GM23338 (cell line): ENCODE measurements around the gene HJURP. TPM values are rescaled to one million over a fixed set of nuclear protein-coding genes. Genes with fewer than 3 reads are reported as not detected.

Source experiments
- ATAC-seq: fragments of 200-7000 bp; cut with Tn5 transposase; 3 replicates; pipeline ENCODE4 v1.9.1; 2020
- DNase-seq: peaks from one replicate; pipeline ENCODE4 v3.0.0-alpha.2; 2015; ENCODE audit warnings: low spot score
- H2AFZ ChIP-seq: fragments of 200-600 bp; sonication (generic); 2 replicates; pipeline ENCODE4 v1.8.0; 2016; ENCODE audit warnings: antibody characterized with exemption, mild to moderate bottlenecking, moderate library complexity
- H3F3A ChIP-seq: fragments of 200-600 bp; sonication (generic); replicated peaks from 2 replicates; pipeline ENCODE4 v1.8.0; 2017; ENCODE audit warnings: antibody characterized with exemption, mixed run types, low read depth
- H3K27ac ChIP-seq: fragments of 200-600 bp; sonication (generic); 2 replicates; pipeline ENCODE4 v1.6.1; 2016; ENCODE audit warnings: low read depth
- H3K27me3 ChIP-seq: fragments of 200-600 bp; sonication (generic); 2 replicates; pipeline ENCODE4 v1.8.0; 2016; ENCODE audit warnings: mild to moderate bottlenecking, mixed run types, moderate library complexity; ENCODE audit not compliant: insufficient read depth
- H3K36me3 ChIP-seq: fragments of 200-600 bp; sonication (generic); 2 replicates; pipeline ENCODE4 v1.8.0; 2016; ENCODE audit warnings: mild to moderate bottlenecking; ENCODE audit not compliant: insufficient read depth
- H3K4me1 ChIP-seq: fragments of 200-600 bp; sonication (generic); 2 replicates; pipeline ENCODE4 v1.8.0; 2016; ENCODE audit warnings: mild to moderate bottlenecking, moderate library complexity; ENCODE audit not compliant: insufficient read depth
- H3K4me2 ChIP-seq: fragments of 200-600 bp; sonication (generic); 2 replicates; pipeline ENCODE4 v1.7.1; 2017; ENCODE audit warnings: mixed run types
- H3K4me3 ChIP-seq: fragments of 200-600 bp; sonication (generic); 2 replicates; pipeline ENCODE4 v1.6.1; 2016; ENCODE audit warnings: mixed run types
- H3K79me2 ChIP-seq: fragments of 200-600 bp; sonication (generic); replicated peaks from 2 replicates; pipeline ENCODE4 v1.8.0; 2017; ENCODE audit warnings: mild to moderate bottlenecking; ENCODE audit not compliant: insufficient read depth
- H3K9me2 ChIP-seq: fragments of 200-600 bp; sonication (generic); 2 replicates; pipeline ENCODE4 v1.8.0; 2017; ENCODE audit not compliant: insufficient read depth
- H4K20me1 ChIP-seq: fragments of 200-600 bp; sonication (generic); replicated peaks from 2 replicates; pipeline ENCODE4 v1.8.0; 2017; ENCODE audit warnings: mild to moderate bottlenecking; ENCODE audit not compliant: insufficient read depth
- H3K27ac Mint-ChIP-seq: 2 replicates; pipeline ENCODE4 v1.8.0; 2020; ENCODE audit warnings: inconsistent platforms, mild to moderate bottlenecking, moderate library complexity, mixed read lengths
- H3K27me3 Mint-ChIP-seq: 3 replicates; pipeline ENCODE4 v1.8.0; 2022; ENCODE audit warnings: low read depth, mild to moderate bottlenecking, moderate library complexity, mixed read lengths, inconsistent platforms; ENCODE audit not compliant: insufficient read depth, poor library complexity
- H3K36me3 Mint-ChIP-seq: 3 replicates; pipeline ENCODE4 v1.8.0; 2021; ENCODE audit warnings: low read depth, mild to moderate bottlenecking, inconsistent platforms, moderate library complexity, mixed read lengths
- H3K4me1 Mint-ChIP-seq: 3 replicates; pipeline ENCODE4 v1.8.0; 2020; ENCODE audit warnings: mild to moderate bottlenecking, inconsistent platforms, mixed read lengths
- H3K4me3 Mint-ChIP-seq: 3 replicates; pipeline ENCODE4 v1.8.0; 2021; ENCODE audit warnings: moderate library complexity, mild to moderate bottlenecking, inconsistent platforms, mixed read lengths
- H3K9me3 Mint-ChIP-seq: 3 replicates; pipeline ENCODE4 v1.8.0; 2020; ENCODE audit warnings: moderate library complexity, mild to moderate bottlenecking, inconsistent platforms, mixed read lengths
- CREB1 ChIP-seq: fragments of 250-450 bp; sonication (Bioruptor Pico); IDR thresholded peaks from 2 replicates; pipeline ENCODE4 v1.5.0; 2020; ENCODE audit warnings: low read depth, mild to moderate bottlenecking, moderate library complexity
- CTCF ChIP-seq, 2 experiments: fragments of 200-600 bp in 1 of 2; sonication (generic) in 1 of 2; conservative IDR thresholded peaks; 2 replicates each; pipeline versions ENCODE4 v1.5.1 to v1.6.1; 2016 to 2017; ENCODE audit warnings: antibody characterized with exemption in 2 of 2, low read depth in 2 of 2, mild to moderate bottlenecking in 2 of 2, moderate library complexity in 1 of 2
- EZH2 ChIP-seq: fragments of 200-600 bp; sonication (generic); IDR thresholded peaks from one replicate; pipeline ENCODE4 v1.8.0; 2017; ENCODE audit warnings: antibody characterized with exemption, mild to moderate bottlenecking, low read depth; ENCODE audit not compliant: unreplicated experiment
- EZH2phosphoT487 ChIP-seq: fragments of 200-600 bp; sonication (generic); IDR thresholded peaks from one replicate; pipeline ENCODE4 v1.8.1; 2018; ENCODE audit warnings: antibody characterized with exemption; ENCODE audit not compliant: unreplicated experiment
- JUNB ChIP-seq: IDR thresholded peaks from one replicate; pipeline ENCODE4 v1.6.1; 2016; ENCODE audit warnings: antibody characterized with exemption; ENCODE audit not compliant: unreplicated experiment
- NANOG ChIP-seq: IDR thresholded peaks from 2 replicates; pipeline ENCODE4 v1.6.1; 2016; ENCODE audit warnings: antibody characterized with exemption, borderline replicate concordance
- POLR2AphosphoS5 ChIP-seq: IDR thresholded peaks from 2 replicates; pipeline ENCODE4 v1.6.1; 2016; ENCODE audit warnings: antibody characterized with exemption, low read depth
- ZNF114 ChIP-seq: fragments of 250-450 bp; sonication (Bioruptor Pico); IDR thresholded peaks from 2 replicates; pipeline ENCODE4 v1.5.0; 2020; ENCODE audit warnings: mild to moderate bottlenecking, moderate library complexity
- ZNF331 ChIP-seq: fragments of 250-450 bp; sonication (Bioruptor Pico); IDR thresholded peaks from 2 replicates; pipeline ENCODE4 v1.5.0; 2020; ENCODE audit warnings: low read depth, mild to moderate bottlenecking, moderate library complexity
- polyA plus RNA-seq: library from polyadenylated mRNA; unstranded; fragments of >200 nt; fragmentation: Nextera tagmentation; extraction: Ambion mirVana; gene quantifications from 2 replicates; pipeline ENCODE4 v1.2.1, GENCODE V29; 2016
- total RNA-seq: library from RNA; depleted of rRNA; stranded (reverse); fragments of >200 nt; shearing (Covaris generic); gene quantifications from 2 replicates; pipeline ENCODE4 v1.2.3, GENCODE V29; 2014
- TF ChIP-seq, protein P1 (sequence below): IDR thresholded peaks from one replicate; pipeline ENCODE4 v1.6.1; 2018; ENCODE audit warnings: antibody characterized with exemption; ENCODE audit not compliant: unreplicated experiment
- TF ChIP-seq, protein P2 (sequence below): fragments of 250-450 bp; sonication (Bioruptor Pico); IDR thresholded peaks from 2 replicates; pipeline ENCODE4 v1.5.0; 2020; ENCODE audit warnings: mild to moderate bottlenecking, moderate library complexity
- TF ChIP-seq, protein P3 (sequence below): IDR thresholded peaks from 2 replicates; pipeline ENCODE4 v1.6.1; 2016; ENCODE audit warnings: antibody characterized with exemption

HJURP gene
- total and polyA plus RNA-seq, 2 experiments from 2014 or later, result 42.9 to 49.2 TPM

DNA sequence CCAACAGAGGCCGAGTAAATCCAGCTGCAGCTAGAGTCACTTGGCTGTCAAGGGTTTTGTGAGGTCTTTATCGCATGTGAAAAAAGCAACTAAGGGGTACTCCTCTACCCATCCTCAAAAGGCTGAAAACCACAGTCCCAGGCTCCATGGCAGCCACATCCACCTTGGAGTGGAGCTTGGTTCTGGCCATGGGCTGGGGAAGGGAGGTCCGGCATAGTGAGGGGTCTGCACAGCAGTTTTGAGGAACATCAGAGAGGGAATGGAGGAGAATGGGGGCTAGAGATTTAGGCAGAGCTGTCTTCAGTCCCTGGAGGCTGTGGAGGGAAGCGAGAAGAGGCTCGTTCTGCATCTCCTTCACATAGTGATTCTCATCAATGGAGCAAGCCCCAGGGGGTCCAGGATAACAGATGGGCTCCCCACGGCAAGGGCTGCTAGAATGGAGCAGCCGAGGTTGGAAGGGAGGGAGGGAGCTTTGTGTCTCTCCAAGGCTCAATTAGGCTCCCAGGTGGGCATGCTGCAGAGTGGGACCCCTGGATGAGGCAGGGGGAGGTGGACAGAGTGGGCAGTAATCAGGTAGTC lies 55.2 kb downstream of the HJURP start:
- H2AFZ ChIP-seq, result no peak overlapping the region
- no peaks in the 10 kb centered on the region for H3F3A ChIP-seq
- no peaks in the 10 kb centered on the region for H3K4me1 Mint-ChIP-seq
- TF ChIP-seq CTCF (conservative IDR thresholded peaks at IDR 0.05; ENCODE audit: low read depth in 2 of 2) (no peak), EZH2phosphoT487 (no peak), EZH2 (no peak), ZNF114 (CRISPR knock-in tag) (no peak), NANOG (no peak), JUNB (no peak), POLR2AphosphoS5 (no peak), ZNF331 (no peak), CREB1 (CRISPR knock-in tag) (no peak)
- TF ChIP-seq, protein P1, sequence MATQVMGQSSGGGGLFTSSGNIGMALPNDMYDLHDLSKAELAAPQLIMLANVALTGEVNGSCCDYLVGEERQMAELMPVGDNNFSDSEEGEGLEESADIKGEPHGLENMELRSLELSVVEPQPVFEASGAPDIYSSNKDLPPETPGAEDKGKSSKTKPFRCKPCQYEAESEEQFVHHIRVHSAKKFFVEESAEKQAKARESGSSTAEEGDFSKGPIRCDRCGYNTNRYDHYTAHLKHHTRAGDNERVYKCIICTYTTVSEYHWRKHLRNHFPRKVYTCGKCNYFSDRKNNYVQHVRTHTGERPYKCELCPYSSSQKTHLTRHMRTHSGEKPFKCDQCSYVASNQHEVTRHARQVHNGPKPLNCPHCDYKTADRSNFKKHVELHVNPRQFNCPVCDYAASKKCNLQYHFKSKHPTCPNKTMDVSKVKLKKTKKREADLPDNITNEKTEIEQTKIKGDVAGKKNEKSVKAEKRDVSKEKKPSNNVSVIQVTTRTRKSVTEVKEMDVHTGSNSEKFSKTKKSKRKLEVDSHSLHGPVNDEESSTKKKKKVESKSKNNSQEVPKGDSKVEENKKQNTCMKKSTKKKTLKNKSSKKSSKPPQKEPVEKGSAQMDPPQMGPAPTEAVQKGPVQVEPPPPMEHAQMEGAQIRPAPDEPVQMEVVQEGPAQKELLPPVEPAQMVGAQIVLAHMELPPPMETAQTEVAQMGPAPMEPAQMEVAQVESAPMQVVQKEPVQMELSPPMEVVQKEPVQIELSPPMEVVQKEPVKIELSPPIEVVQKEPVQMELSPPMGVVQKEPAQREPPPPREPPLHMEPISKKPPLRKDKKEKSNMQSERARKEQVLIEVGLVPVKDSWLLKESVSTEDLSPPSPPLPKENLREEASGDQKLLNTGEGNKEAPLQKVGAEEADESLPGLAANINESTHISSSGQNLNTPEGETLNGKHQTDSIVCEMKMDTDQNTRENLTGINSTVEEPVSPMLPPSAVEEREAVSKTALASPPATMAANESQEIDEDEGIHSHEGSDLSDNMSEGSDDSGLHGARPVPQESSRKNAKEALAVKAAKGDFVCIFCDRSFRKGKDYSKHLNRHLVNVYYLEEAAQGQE, result no peak
- TF ChIP-seq, protein P2, sequence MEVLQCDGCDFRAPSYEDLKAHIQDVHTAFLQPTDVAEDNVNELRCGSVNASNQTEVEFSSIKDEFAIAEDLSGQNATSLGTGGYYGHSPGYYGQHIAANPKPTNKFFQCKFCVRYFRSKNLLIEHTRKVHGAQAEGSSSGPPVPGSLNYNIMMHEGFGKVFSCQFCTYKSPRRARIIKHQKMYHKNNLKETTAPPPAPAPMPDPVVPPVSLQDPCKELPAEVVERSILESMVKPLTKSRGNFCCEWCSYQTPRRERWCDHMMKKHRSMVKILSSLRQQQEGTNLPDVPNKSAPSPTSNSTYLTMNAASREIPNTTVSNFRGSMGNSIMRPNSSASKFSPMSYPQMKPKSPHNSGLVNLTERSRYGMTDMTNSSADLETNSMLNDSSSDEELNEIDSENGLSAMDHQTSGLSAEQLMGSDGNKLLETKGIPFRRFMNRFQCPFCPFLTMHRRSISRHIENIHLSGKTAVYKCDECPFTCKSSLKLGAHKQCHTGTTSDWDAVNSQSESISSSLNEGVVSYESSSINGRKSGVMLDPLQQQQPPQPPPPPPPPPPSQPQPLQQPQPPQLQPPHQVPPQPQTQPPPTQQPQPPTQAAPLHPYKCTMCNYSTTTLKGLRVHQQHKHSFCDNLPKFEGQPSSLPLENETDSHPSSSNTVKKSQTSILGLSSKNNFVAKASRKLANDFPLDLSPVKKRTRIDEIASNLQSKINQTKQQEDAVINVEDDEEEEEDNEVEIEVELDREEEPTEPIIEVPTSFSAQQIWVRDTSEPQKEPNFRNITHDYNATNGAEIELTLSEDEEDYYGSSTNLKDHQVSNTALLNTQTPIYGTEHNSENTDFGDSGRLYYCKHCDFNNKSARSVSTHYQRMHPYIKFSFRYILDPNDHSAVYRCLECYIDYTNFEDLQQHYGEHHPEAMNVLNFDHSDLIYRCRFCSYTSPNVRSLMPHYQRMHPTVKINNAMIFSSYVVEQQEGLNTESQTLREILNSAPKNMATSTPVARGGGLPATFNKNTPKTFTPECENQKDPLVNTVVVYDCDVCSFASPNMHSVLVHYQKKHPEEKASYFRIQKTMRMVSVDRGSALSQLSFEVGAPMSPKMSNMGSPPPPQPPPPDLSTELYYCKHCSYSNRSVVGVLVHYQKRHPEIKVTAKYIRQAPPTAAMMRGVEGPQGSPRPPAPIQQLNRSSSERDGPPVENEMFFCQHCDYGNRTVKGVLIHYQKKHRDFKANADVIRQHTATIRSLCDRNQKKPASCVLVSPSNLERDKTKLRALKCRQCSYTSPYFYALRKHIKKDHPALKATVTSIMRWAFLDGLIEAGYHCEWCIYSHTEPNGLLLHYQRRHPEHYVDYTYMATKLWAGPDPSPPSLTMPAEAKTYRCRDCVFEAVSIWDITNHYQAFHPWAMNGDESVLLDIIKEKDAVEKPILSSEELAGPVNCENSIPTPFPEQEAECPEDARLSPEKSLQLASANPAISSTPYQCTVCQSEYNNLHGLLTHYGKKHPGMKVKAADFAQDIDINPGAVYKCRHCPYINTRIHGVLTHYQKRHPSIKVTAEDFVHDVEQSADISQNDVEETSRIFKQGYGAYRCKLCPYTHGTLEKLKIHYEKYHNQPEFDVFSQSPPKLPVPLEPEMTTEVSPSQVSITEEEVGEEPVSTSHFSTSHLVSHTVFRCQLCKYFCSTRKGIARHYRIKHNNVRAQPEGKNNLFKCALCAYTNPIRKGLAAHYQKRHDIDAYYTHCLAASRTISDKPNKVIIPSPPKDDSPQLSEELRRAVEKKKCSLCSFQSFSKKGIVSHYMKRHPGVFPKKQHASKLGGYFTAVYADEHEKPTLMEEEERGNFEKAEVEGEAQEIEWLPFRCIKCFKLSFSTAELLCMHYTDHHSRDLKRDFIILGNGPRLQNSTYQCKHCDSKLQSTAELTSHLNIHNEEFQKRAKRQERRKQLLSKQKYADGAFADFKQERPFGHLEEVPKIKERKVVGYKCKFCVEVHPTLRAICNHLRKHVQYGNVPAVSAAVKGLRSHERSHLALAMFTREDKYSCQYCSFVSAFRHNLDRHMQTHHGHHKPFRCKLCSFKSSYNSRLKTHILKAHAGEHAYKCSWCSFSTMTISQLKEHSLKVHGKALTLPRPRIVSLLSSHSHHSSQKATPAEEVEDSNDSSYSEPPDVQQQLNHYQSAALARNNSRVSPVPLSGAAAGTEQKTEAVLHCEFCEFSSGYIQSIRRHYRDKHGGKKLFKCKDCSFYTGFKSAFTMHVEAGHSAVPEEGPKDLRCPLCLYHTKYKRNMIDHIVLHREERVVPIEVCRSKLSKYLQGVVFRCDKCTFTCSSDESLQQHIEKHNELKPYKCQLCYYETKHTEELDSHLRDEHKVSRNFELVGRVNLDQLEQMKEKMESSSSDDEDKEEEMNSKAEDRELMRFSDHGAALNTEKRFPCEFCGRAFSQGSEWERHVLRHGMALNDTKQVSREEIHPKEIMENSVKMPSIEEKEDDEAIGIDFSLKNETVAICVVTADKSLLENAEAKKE, result no peak
- TF ChIP-seq, protein P3, sequence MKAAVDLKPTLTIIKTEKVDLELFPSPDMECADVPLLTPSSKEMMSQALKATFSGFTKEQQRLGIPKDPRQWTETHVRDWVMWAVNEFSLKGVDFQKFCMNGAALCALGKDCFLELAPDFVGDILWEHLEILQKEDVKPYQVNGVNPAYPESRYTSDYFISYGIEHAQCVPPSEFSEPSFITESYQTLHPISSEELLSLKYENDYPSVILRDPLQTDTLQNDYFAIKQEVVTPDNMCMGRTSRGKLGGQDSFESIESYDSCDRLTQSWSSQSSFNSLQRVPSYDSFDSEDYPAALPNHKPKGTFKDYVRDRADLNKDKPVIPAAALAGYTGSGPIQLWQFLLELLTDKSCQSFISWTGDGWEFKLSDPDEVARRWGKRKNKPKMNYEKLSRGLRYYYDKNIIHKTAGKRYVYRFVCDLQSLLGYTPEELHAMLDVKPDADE, result no peak
- no peaks in the 10 kb centered on the region for H3K36me3 ChIP-seq
- H3K9me2 ChIP-seq, result no peaks in the 10 kb centered on the region
- no peaks in the 10 kb centered on the region for H3K4me1 ChIP-seq
- H3K27me3 Mint-ChIP-seq, result peaks cover 3% of the 10 kb centered on the region
- ATAC-seq (no peak), DNase-seq (no peak)
- H3K27me3 ChIP-seq, result no peaks in the 10 kb centered on the region
- H4K20me1 ChIP-seq, result no peaks in the 10 kb centered on the region
- H3K4me3 ChIP-seq, result no peak overlapping the region
- H3K27ac Mint-ChIP-seq, result no peak overlapping the region
- H3K4me3 Mint-ChIP-seq, result no peak overlapping the region
- no peak overlapping the region for H3K4me2 ChIP-seq
- peaks cover 21% of the 10 kb centered on the region for H3K9me3 Mint-ChIP-seq
- H3K79me2 ChIP-seq, result no peaks in the 10 kb centered on the region
- H3K36me3 Mint-ChIP-seq, result no peaks in the 10 kb centered on the region; the same call in 2 of the 3 replicates
- no peak overlapping the region for H3K27ac ChIP-seq
